Measurements from ENCODE around the gene CD44. TPM values are rescaled to one million over a fixed set of nuclear protein-coding genes. Genes with fewer than 3 reads are reported as not detected.

Gene CD44
- total and polyA plus RNA-seq, 9 donors: 8.3 to 330 (median 26.0) TPM

DNA sequence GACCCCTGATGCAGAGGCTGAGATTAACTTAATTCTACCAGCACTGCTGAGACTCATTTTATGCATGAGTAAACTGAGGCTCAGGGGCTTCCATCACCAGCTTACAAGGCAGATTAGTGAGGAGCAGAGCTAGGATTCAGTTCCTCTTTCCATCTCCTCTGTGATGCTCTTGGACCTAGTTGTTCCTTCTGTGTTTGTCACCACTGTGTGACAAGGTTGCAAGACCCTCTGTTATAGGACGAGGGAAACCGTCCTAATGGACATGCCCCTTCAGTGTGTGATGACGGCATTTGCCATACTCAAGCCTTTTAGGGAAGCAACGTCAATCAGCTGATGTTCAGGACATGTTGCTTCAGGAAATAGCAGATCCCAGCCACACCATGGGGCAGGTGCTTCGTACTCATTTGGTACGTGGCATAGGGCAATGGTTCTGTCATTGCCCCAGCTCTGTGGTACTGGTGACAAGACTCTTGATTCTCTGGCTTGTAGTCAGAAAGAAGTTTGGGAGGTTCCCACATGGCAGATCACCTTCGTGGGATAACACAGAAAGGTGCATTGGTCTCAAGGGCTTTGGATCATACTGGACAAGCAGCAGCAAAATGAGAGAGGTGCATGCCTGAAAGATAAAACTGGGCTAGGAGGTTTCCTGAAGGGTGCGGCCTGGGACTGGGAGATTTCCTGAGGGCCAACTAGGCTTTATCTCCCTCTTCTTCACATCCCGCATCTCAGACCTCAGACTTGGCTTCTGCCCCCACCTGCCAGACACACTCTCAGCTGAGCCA lies 23.9 kb upstream of the CD44 start:
- TF ChIP-seq EP300 (IDR thresholded peaks at IDR 0.05) (no peak), POLR2A (IDR thresholded peaks at IDR 0.05) (no peak)
- TF ChIP-seq, protein P1, sequence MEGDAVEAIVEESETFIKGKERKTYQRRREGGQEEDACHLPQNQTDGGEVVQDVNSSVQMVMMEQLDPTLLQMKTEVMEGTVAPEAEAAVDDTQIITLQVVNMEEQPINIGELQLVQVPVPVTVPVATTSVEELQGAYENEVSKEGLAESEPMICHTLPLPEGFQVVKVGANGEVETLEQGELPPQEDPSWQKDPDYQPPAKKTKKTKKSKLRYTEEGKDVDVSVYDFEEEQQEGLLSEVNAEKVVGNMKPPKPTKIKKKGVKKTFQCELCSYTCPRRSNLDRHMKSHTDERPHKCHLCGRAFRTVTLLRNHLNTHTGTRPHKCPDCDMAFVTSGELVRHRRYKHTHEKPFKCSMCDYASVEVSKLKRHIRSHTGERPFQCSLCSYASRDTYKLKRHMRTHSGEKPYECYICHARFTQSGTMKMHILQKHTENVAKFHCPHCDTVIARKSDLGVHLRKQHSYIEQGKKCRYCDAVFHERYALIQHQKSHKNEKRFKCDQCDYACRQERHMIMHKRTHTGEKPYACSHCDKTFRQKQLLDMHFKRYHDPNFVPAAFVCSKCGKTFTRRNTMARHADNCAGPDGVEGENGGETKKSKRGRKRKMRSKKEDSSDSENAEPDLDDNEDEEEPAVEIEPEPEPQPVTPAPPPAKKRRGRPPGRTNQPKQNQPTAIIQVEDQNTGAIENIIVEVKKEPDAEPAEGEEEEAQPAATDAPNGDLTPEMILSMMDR (IDR thresholded peaks at IDR 0.05): no peak
- 91 to 95% (median 92%) methylated on average over 9 of the region's 9 CpGs for WGBS, 3 donors
- no peaks in the 10 kb centered on the region for H3K27me3 ChIP-seq
- DNase-seq: no peak
- H3K4me1 ChIP-seq (ENCODE audit: insufficient read depth): peaks cover 5% of the 10 kb centered on the region
- H3K36me3 ChIP-seq: no peaks in the 10 kb centered on the region
- H3K4me3 ChIP-seq: no peak overlapping the region
- intact Hi-C loops (cut with DNase I): no loop called here
- H3K27ac ChIP-seq: no peak overlapping the region
- H3K9me3 ChIP-seq: no peaks in the 10 kb centered on the region

- H3K4me3 ChIP-seq: no peak overlapping the region
- intact Hi-C loops (cut with DNase I): no loop called here
- H3K4me1 ChIP-seq (ENCODE audit: insufficient read depth): peaks cover 5% of the 10 kb centered on the region
- H3K27ac ChIP-seq: no peak overlapping the region
- TF ChIP-seq EP300 (IDR thresholded peaks at IDR 0.05) (no peak), POLR2A (IDR thresholded peaks at IDR 0.05) (no peak)
- TF ChIP-seq, protein P1 (IDR thresholded peaks at IDR 0.05): no peak
- H3K27me3 ChIP-seq: no peaks in the 10 kb centered on the region
- DNase-seq: no peak
- no peaks in the 10 kb centered on the region for H3K36me3 ChIP-seq
- 84 to 88% (median 86%) methylated on average over 4 of the region's 4 CpGs for WGBS, 3 donors
- no peaks in the 10 kb centered on the region for H3K9me3 ChIP-seq
These were observed 23.3 kb upstream of the CD44 start for GRCh38 chr11:35115688-35116030.

DNA sequence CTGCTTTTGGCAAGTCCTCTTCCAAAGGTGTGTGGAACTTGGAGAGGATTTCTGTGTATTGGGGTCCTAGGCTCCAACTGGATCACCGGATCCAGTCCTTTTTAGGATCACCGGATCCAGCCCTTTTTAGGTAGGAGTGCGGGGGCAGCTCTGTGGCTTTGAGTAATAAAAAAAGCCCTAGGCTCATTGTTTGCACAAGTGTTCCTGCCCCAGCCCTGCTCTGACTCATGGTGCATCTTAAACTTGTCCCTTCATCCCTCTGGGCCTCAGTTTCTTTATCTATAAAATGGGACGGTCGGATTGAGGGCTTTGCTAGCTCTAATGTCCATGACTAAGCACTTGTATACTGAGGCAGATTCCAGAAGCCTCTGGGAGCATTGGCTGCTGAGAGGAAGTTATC lies 22.7 kb upstream of the CD44 start:
- TF ChIP-seq POLR2A (IDR thresholded peaks at IDR 0.05): no peak
- TF ChIP-seq, protein P1 (IDR thresholded peaks at IDR 0.05): no peak
- no peak for TF ChIP-seq EP300 (IDR thresholded peaks at IDR 0.05)
- no peak overlapping the region for H3K27ac ChIP-seq
- 70 to 79% (median 74%) methylated on average over 5 of the region's 5 CpGs for WGBS, 3 donors

DNA sequence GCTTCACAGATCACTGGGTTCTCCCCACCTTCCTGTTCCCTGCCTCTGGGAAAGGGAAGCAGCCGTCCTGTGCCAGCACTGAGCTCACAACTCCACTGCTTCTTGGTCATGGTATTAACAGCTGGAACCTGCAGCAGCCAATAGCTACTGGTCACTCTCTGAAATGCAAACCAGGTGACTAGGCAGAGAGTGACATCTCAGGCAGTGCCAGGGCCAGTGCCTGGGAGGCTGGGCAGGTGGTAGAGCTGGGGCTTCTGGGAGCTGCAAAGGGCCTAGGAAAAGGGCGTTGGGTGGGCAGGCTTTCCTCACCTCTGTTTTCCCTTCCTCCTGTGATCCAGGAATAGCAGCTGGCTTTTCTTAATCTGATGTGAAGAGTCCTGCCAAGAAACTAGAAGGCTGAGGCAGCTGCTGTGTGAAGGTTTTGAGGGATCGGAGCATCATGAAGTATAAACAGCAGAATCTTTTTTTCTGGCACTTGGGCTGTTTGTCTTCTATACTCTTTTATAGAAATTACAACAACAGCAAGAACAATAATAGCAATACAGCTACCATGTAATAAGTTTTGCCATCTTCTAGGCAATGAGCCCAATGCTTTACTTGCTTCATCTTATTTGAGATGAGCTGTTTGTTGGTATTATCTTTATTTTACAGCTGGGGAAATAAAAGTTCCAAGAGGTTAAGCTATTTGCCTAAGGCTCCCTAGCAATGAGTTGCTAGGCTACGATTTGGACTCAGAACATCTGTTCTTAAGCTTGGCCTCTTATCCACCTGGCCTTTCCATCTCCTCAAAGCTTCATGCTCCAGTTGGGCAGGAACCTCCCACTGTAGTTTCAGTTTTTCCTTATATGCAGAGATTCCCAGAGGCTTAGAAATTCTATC lies 22.0 kb upstream of the CD44 start:
- no peak overlapping the region for H3K27ac ChIP-seq
- H3K4me1 ChIP-seq (ENCODE audit: insufficient read depth): peaks cover 5% of the 10 kb centered on the region
- H3K27me3 ChIP-seq: no peaks in the 10 kb centered on the region
- TF ChIP-seq, protein P1 (IDR thresholded peaks at IDR 0.05): no peak
- TF ChIP-seq EP300 (IDR thresholded peaks at IDR 0.05) (no peak), POLR2A (IDR thresholded peaks at IDR 0.05) (no peak)
- DNase-seq: peak in 1 of 5 donors; percentile 19
- WGBS, 3 donors: 9 to 15% (median 10%) methylated on average over 4 of the region's 4 CpGs
- no peaks in the 10 kb centered on the region for H3K36me3 ChIP-seq
- no peaks in the 10 kb centered on the region for H3K9me3 ChIP-seq
- no peak overlapping the region for H3K4me3 ChIP-seq
- intact Hi-C loops (cut with DNase I): no loop called here

More for the DNA sequence above, 22.7 kb upstream of the CD44 start:
- no peaks in the 10 kb centered on the region for H3K27me3 ChIP-seq
- intact Hi-C loops (cut with DNase I): no loop called here
- no peak for DNase-seq
- no peak overlapping the region for H3K4me3 ChIP-seq
- no peaks in the 10 kb centered on the region for H3K36me3 ChIP-seq
- H3K9me3 ChIP-seq: no peaks in the 10 kb centered on the region
- peaks cover 5% of the 10 kb centered on the region for H3K4me1 ChIP-seq (ENCODE audit: insufficient read depth)

Data from ovary (tissue), 9 donors.